AG09309 (cell line): ENCODE data around the gene MS4A7.

Experiments
- DNase-seq: peaks from one replicate; pipeline ENCODE4 v3.0.0-alpha.2; 2010; ENCODE audit warnings: low read depth
- H3K4me3 ChIP-seq: 2 replicates; pipeline ENCODE4 v1.5.1; 2011; ENCODE audit warnings: mild to moderate bottlenecking, low read depth, low read length, moderate library complexity; ENCODE audit not compliant: control insufficient read depth
- CTCF ChIP-seq: IDR thresholded peaks from 2 replicates; pipeline ENCODE4 v1.5.1; 2011; ENCODE audit warnings: mild to moderate bottlenecking, low read depth, low read length, inconsistent platforms; ENCODE audit not compliant: insufficient read depth, control insufficient read depth; ENCODE audit errors: missing control alignments

Gene MS4A7

GRCh38 chr11:60394666-60395380, 16.5 kb downstream of the MS4A7 start:
- no peak for DNase-seq
- no peak overlapping the region for H3K4me3 ChIP-seq
- TF ChIP-seq CTCF: no peak

- no peak for DNase-seq
- H3K4me3 ChIP-seq: no peak within 1 kb of the TSS
These were observed 18.1 kb downstream of the MS4A7 start, which contains the start of gene MS4A14 for GRCh38 chr11:60396382-60396781. Gene MS4A14 (plus strand): TSS chr11:60396459. CDS start chr11:60396579, 120 bp downstream.

GRCh38 chr11:60396799-60397198, 18.5 kb downstream of the MS4A7 start:
- no peak overlapping the region for H3K4me3 ChIP-seq
- no peak for TF ChIP-seq CTCF

More at GRCh38 chr11:60396382-60396781, 18.1 kb downstream of the MS4A7 start, which contains the start of gene MS4A14:
- no peak for TF ChIP-seq CTCF

GRCh38 chr11:60420015-60420414, 41.7 kb downstream of the MS4A7 start:
- no peak overlapping the region for H3K4me3 ChIP-seq
- TF ChIP-seq CTCF: no peak
- DNase-seq: no peak

More at GRCh38 chr11:60396799-60397198, 18.5 kb downstream of the MS4A7 start:
- DNase-seq: no peak

- no peak for DNase-seq
- TF ChIP-seq CTCF: no peak
- H3K4me3 ChIP-seq: no peak overlapping the region
These were observed 44.3 kb downstream of the MS4A7 start for GRCh38 chr11:60422609-60423008.

GRCh38 chr11:60428517-60428916, 50.2 kb downstream of the MS4A7 start:
- no peak for TF ChIP-seq CTCF
- no peak overlapping the region for H3K4me3 ChIP-seq
- no peak for DNase-seq
